Omental fat pad (tissue), 4 donors: ENCODE measurements around the gene C13orf46. TPM values are rescaled to one million over a fixed set of nuclear protein-coding genes. Genes with fewer than 3 reads are reported as not detected.
A peak's percentile ranks its signal among the peaks of the same experiment; 100 is the strongest.

Source experiments
- ATAC-seq: fragments of 150-250 bp; one replicate; pipeline ENCODE4 v1.9.1; 2016; ENCODE audit warnings: mild to moderate bottlenecking, moderate library complexity; ENCODE audit not compliant: low FRiP score
- DNase-seq: peaks from one replicate; pipeline ENCODE4 v3.0.0-alpha.2; 2019; ENCODE audit warnings: low spot score
- CTCF ChIP-seq, 3 donors: fragments of 450-650 bp; IDR thresholded peaks; one replicate each; pipeline ENCODE4 v1.5.1; 2016 to 2017; ENCODE audit warnings: antibody characterized with exemption in 3 of 3, mild to moderate bottlenecking in 3 of 3, moderate library complexity in 2 of 3
- total RNA-seq, 4 donors: library from RNA; depleted of rRNA; stranded (reverse); fragments of >200 nt; gene quantifications; one replicate each; pipeline ENCODE4 v1.1.0, GENCODE V29; 2016

C13orf46 gene
- total RNA-seq, 4 donors from 2014 or later: 0.13 to 6.9 (median 1.6) TPM

DNA sequence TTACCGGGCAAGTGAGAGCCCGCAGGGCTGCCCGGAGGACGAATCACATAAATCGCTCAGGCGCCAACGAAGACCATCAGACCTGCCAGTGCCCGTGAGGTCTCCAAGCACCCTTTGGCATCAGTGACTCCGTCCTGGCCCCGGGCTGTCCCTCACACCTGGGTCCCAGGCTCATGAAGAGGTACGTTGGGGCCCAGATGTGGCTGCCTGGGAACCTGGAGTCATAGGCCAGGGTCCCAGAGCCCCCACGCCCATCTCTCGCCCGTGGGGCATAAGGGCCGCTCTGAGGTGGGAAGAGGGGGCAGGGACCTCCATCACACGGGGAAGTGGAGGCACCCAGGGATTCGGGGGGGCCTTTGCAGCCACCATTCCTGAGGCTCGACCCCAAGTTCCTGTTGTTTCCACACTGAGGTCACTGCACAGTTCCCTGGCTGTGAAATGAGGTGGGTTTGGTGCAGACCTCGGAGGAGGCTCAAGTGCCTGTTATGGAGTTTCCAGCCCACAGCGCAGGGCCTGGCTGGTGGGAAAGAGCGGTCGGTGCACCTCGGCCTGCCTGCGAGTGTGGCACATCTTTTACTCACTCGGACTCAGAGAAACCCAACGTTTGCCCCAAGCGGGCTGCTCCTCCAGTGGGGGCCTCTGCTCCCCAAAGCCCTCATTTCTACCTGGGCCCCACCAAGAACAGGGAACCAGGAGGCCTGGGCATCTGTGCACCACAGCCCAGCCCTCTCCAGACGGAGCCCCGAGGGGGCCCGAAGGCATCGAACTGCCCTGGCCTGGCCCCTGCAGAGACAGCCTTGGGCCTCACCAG is 35.9 kb upstream of the C13orf46 start:
- TF ChIP-seq CTCF (IDR thresholded peaks at IDR 0.05): no peak
- no peak for DNase-seq

GRCh38 chr13:114008964-114009589 is 35.2 kb upstream of the C13orf46 start:
- ATAC-seq (no peak), DNase-seq (no peak)
- TF ChIP-seq CTCF (IDR thresholded peaks at IDR 0.05): no peak

More for the DNA sequence above, 35.9 kb upstream of the C13orf46 start:
- ATAC-seq: no peak

DNA sequence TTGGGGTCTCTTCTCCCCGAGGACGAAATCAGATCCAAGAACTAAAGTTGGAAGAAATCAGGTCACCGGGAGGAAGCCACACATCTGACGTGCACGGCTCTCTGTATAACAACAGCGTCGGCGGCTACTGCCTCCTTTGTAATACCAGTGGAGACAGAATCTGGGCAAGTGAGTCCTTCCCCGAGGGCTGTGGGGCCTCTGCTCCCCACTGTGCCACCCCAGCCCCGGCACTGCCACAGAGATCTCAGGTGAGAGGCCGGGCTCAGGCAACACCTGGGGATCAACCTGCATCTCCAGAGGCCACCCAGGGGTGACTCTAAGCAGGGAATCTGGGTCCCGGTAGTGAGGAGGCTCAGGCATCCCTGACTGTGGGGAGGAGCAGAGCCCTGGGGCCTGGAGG is 33.7 kb upstream of the C13orf46 start:
- ATAC-seq (no peak), DNase-seq (no peak)
- no peak for TF ChIP-seq CTCF (IDR thresholded peaks at IDR 0.05)

DNA sequence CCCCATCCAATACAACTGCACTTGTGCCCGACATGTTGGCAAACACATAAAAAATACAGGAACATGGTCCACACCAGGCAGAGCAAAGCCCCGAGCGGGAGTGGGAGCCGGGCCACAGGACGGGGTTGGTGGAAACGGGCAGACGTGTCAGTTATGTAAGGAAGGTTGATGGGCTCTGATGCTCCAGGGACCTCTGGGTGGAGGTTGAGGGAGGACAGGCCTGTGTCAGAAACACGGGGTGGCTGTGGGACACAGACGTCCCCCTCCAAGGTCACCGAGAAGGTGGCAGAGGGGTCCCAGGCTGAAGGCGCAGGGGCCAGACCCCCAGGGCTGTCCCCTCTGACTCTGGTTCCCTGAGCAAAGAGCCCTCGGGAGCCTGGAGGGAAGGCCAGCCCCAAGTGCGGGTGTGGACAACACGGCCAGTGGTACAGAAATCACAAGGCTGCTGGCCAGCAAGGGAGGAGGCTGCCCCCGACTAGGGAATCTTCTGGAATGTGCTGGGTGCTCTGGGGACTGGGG is 31.4 kb upstream of the C13orf46 start:
- DNase-seq (no peak), ATAC-seq (peak; percentile 22)
- no peak for TF ChIP-seq CTCF (IDR thresholded peaks at IDR 0.05)

- DNase-seq: peak; percentile 64
Observed at GRCh38 chr13:114004420-114005205, 30.7 kb upstream of the C13orf46 start.

More at GRCh38 chr13:114004420-114005205, 30.7 kb upstream of the C13orf46 start:
- peak; percentile 90 for ATAC-seq
- no peak for TF ChIP-seq CTCF (IDR thresholded peaks at IDR 0.05)
